GM23338 (cell line): ENCODE results near the gene NPB. TPM values are rescaled to one million over a fixed set of nuclear protein-coding genes. Genes with fewer than 3 reads are reported as not detected.
A peak's percentile ranks its signal among the peaks of the same experiment; 100 is the strongest.

Experiments
- ATAC-seq: fragments of 200-7000 bp; cut with Tn5 transposase; 3 replicates; pipeline ENCODE4 v1.9.1; 2020
- DNase-seq: peaks from one replicate; pipeline ENCODE4 v3.0.0-alpha.2; 2015; ENCODE audit warnings: low spot score
- H2AFZ ChIP-seq: fragments of 200-600 bp; sonication (generic); 2 replicates; pipeline ENCODE4 v1.8.0; 2016; ENCODE audit warnings: antibody characterized with exemption, mild to moderate bottlenecking, moderate library complexity
- H3F3A ChIP-seq: fragments of 200-600 bp; sonication (generic); replicated peaks from 2 replicates; pipeline ENCODE4 v1.8.0; 2017; ENCODE audit warnings: antibody characterized with exemption, mixed run types, low read depth
- H3K27ac ChIP-seq: fragments of 200-600 bp; sonication (generic); 2 replicates; pipeline ENCODE4 v1.6.1; 2016; ENCODE audit warnings: low read depth
- H3K27me3 ChIP-seq: fragments of 200-600 bp; sonication (generic); 2 replicates; pipeline ENCODE4 v1.8.0; 2016; ENCODE audit warnings: mild to moderate bottlenecking, mixed run types, moderate library complexity; ENCODE audit not compliant: insufficient read depth
- H3K36me3 ChIP-seq: fragments of 200-600 bp; sonication (generic); 2 replicates; pipeline ENCODE4 v1.8.0; 2016; ENCODE audit warnings: mild to moderate bottlenecking; ENCODE audit not compliant: insufficient read depth
- H3K4me1 ChIP-seq: fragments of 200-600 bp; sonication (generic); 2 replicates; pipeline ENCODE4 v1.8.0; 2016; ENCODE audit warnings: mild to moderate bottlenecking, moderate library complexity; ENCODE audit not compliant: insufficient read depth
- H3K4me2 ChIP-seq: fragments of 200-600 bp; sonication (generic); 2 replicates; pipeline ENCODE4 v1.7.1; 2017; ENCODE audit warnings: mixed run types
- H3K4me3 ChIP-seq: fragments of 200-600 bp; sonication (generic); 2 replicates; pipeline ENCODE4 v1.6.1; 2016; ENCODE audit warnings: mixed run types
- H3K79me2 ChIP-seq: fragments of 200-600 bp; sonication (generic); replicated peaks from 2 replicates; pipeline ENCODE4 v1.8.0; 2017; ENCODE audit warnings: mild to moderate bottlenecking; ENCODE audit not compliant: insufficient read depth
- H3K9me2 ChIP-seq: fragments of 200-600 bp; sonication (generic); 2 replicates; pipeline ENCODE4 v1.8.0; 2017; ENCODE audit not compliant: insufficient read depth
- H4K20me1 ChIP-seq: fragments of 200-600 bp; sonication (generic); replicated peaks from 2 replicates; pipeline ENCODE4 v1.8.0; 2017; ENCODE audit warnings: mild to moderate bottlenecking; ENCODE audit not compliant: insufficient read depth
- H3K27ac Mint-ChIP-seq: 2 replicates; pipeline ENCODE4 v1.8.0; 2020; ENCODE audit warnings: inconsistent platforms, mild to moderate bottlenecking, moderate library complexity, mixed read lengths
- H3K27me3 Mint-ChIP-seq: 3 replicates; pipeline ENCODE4 v1.8.0; 2022; ENCODE audit warnings: low read depth, mild to moderate bottlenecking, moderate library complexity, mixed read lengths, inconsistent platforms; ENCODE audit not compliant: insufficient read depth, poor library complexity
- H3K36me3 Mint-ChIP-seq: 3 replicates; pipeline ENCODE4 v1.8.0; 2021; ENCODE audit warnings: low read depth, mild to moderate bottlenecking, inconsistent platforms, moderate library complexity, mixed read lengths
- H3K4me1 Mint-ChIP-seq: 3 replicates; pipeline ENCODE4 v1.8.0; 2020; ENCODE audit warnings: mild to moderate bottlenecking, inconsistent platforms, mixed read lengths
- H3K4me3 Mint-ChIP-seq: 3 replicates; pipeline ENCODE4 v1.8.0; 2021; ENCODE audit warnings: moderate library complexity, mild to moderate bottlenecking, inconsistent platforms, mixed read lengths
- H3K9me3 Mint-ChIP-seq: 3 replicates; pipeline ENCODE4 v1.8.0; 2020; ENCODE audit warnings: moderate library complexity, mild to moderate bottlenecking, inconsistent platforms, mixed read lengths
- CREB1 ChIP-seq: fragments of 250-450 bp; sonication (Bioruptor Pico); IDR thresholded peaks from 2 replicates; pipeline ENCODE4 v1.5.0; 2020; ENCODE audit warnings: low read depth, mild to moderate bottlenecking, moderate library complexity
- CTCF ChIP-seq, 2 experiments: fragments of 200-600 bp in 1 of 2; sonication (generic) in 1 of 2; conservative IDR thresholded peaks; 2 replicates each; pipeline versions ENCODE4 v1.5.1 to v1.6.1; 2016 to 2017; ENCODE audit warnings: antibody characterized with exemption in 2 of 2, low read depth in 2 of 2, mild to moderate bottlenecking in 2 of 2, moderate library complexity in 1 of 2
- ETS1 ChIP-seq: IDR thresholded peaks from 2 replicates; pipeline ENCODE4 v1.6.1; 2016; ENCODE audit warnings: antibody characterized with exemption
- REST ChIP-seq: IDR thresholded peaks from one replicate; pipeline ENCODE4 v1.6.1; 2018; ENCODE audit warnings: antibody characterized with exemption; ENCODE audit not compliant: unreplicated experiment
- STAT1 ChIP-seq: IDR thresholded peaks from one replicate; pipeline ENCODE4 v1.6.1; 2016; ENCODE audit warnings: antibody characterized with exemption; ENCODE audit not compliant: unreplicated experiment
- ZNF114 ChIP-seq: fragments of 250-450 bp; sonication (Bioruptor Pico); IDR thresholded peaks from 2 replicates; pipeline ENCODE4 v1.5.0; 2020; ENCODE audit warnings: mild to moderate bottlenecking, moderate library complexity
- ZNF331 ChIP-seq: fragments of 250-450 bp; sonication (Bioruptor Pico); IDR thresholded peaks from 2 replicates; pipeline ENCODE4 v1.5.0; 2020; ENCODE audit warnings: low read depth, mild to moderate bottlenecking, moderate library complexity
- ZNF462 ChIP-seq: fragments of 250-450 bp; sonication (Bioruptor Pico); IDR thresholded peaks from 2 replicates; pipeline ENCODE4 v1.5.0; 2020; ENCODE audit warnings: mild to moderate bottlenecking, moderate library complexity
- polyA plus RNA-seq: library from polyadenylated mRNA; unstranded; fragments of >200 nt; fragmentation: Nextera tagmentation; extraction: Ambion mirVana; gene quantifications from 2 replicates; pipeline ENCODE4 v1.2.1, GENCODE V29; 2016
- total RNA-seq: library from RNA; depleted of rRNA; stranded (reverse); fragments of >200 nt; shearing (Covaris generic); gene quantifications from 2 replicates; pipeline ENCODE4 v1.2.3, GENCODE V29; 2014

Gene NPB
- total and polyA plus RNA-seq, 2 experiments from 2014 or later = 3.6 to 3.8 TPM

GRCh38 chr17:81863123-81863675 lies 38.8 kb upstream of the NPB start (continued):
- TF ChIP-seq CTCF (conservative IDR thresholded peaks at IDR 0.05; ENCODE audit: low read depth in 2 of 2) = no peak
- no peak for TF ChIP-seq REST

- 0 out of 2 replicates have a peak, but pooled peaks cover 6% of the 10 kb centered on the region for H3K36me3 ChIP-seq
- no peaks in the 10 kb centered on the region for H3K9me2 ChIP-seq
- no peak overlapping the region for H3K4me3 ChIP-seq
- H3K9me3 Mint-ChIP-seq = peaks cover 2% of the 10 kb centered on the region; the same call in 2 of the 3 replicates
- peaks cover 30% of the 10 kb centered on the region for H3K4me1 Mint-ChIP-seq
- peaks cover 17% of the 10 kb centered on the region for H3K4me1 ChIP-seq
- peaks cover 43% of the 10 kb centered on the region for H3K79me2 ChIP-seq
- H3K27ac ChIP-seq = no peak overlapping the region
- H3K4me2 ChIP-seq = no peak overlapping the region
- DNase-seq (peak; percentile 58), ATAC-seq (no peak)
- H3K27ac Mint-ChIP-seq = no peak overlapping the region
- peak overlapping the region; percentile 42 for H3K4me3 Mint-ChIP-seq
- H4K20me1 ChIP-seq = peaks cover 38% of the 10 kb centered on the region
- no peaks in the 10 kb centered on the region for H3K27me3 ChIP-seq
- no peak overlapping the region for H2AFZ ChIP-seq
- peaks cover 62% of the 10 kb centered on the region for H3F3A ChIP-seq
- H3K36me3 Mint-ChIP-seq = peaks cover 38% of the 10 kb centered on the region
- peaks cover 43% of the 10 kb centered on the region for H3K27me3 Mint-ChIP-seq
- no peak for TF ChIP-seq CREB1 (CRISPR knock-in tag)
- TF ChIP-seq ETS1 = no peak
- no peak for TF ChIP-seq ZNF462 (CRISPR knock-in tag)
- no peak for TF ChIP-seq ZNF114 (CRISPR knock-in tag)
- no peak for TF ChIP-seq ZNF331 (CRISPR knock-in tag)
- no peak for TF ChIP-seq STAT1
Measured at GRCh38 chr17:81863833-81864768, 37.9 kb upstream of the NPB start.
